ENCODE results near the gene ATP2A3. TPM values are rescaled to one million over a fixed set of nuclear protein-coding genes. Genes with fewer than 3 reads are reported as not detected.

ATP2A3 gene
- total RNA-seq, 1 donor from 2014 or later = 2.4 TPM

DNA sequence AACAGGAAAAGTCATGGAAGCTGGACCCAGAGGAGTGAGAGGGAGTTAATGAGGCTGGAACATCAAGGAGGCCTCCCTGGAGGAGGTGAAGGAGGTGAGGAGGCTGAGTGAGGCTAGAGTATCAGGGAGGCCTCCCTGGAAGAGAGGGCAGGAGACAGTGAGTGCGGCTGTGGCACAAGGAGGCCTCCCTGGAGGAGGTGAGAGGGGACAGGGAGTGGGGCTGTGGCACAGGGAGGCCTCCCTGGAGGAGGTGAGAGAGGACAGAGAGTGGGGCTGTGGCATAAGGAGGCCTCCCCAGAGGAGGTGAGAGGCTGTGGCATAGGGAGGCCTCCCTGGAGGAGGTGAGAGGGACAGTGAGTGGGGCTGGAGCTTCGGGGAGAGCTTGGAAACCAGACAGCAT, 76.8 kb downstream of the ATP2A3 start:
- no peak for DNase-seq (ENCODE audit: low read depth)
- no peak overlapping the region for H3K4me3 ChIP-seq (ENCODE audit: low read depth, low read length)
- TF ChIP-seq, protein P1, sequence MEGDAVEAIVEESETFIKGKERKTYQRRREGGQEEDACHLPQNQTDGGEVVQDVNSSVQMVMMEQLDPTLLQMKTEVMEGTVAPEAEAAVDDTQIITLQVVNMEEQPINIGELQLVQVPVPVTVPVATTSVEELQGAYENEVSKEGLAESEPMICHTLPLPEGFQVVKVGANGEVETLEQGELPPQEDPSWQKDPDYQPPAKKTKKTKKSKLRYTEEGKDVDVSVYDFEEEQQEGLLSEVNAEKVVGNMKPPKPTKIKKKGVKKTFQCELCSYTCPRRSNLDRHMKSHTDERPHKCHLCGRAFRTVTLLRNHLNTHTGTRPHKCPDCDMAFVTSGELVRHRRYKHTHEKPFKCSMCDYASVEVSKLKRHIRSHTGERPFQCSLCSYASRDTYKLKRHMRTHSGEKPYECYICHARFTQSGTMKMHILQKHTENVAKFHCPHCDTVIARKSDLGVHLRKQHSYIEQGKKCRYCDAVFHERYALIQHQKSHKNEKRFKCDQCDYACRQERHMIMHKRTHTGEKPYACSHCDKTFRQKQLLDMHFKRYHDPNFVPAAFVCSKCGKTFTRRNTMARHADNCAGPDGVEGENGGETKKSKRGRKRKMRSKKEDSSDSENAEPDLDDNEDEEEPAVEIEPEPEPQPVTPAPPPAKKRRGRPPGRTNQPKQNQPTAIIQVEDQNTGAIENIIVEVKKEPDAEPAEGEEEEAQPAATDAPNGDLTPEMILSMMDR (conservative IDR thresholded peaks at IDR 0.05; ENCODE audit: low read depth, low read length) = no peak

GRCh38 chr17:3886776-3887175, 77.5 kb downstream of the ATP2A3 start:
- TF ChIP-seq, protein P1 (conservative IDR thresholded peaks at IDR 0.05; ENCODE audit: low read depth, low read length) = no peak
- DNase-seq (ENCODE audit: low read depth) = no peak
- no peak overlapping the region for H3K4me3 ChIP-seq (ENCODE audit: low read depth, low read length)

DNA sequence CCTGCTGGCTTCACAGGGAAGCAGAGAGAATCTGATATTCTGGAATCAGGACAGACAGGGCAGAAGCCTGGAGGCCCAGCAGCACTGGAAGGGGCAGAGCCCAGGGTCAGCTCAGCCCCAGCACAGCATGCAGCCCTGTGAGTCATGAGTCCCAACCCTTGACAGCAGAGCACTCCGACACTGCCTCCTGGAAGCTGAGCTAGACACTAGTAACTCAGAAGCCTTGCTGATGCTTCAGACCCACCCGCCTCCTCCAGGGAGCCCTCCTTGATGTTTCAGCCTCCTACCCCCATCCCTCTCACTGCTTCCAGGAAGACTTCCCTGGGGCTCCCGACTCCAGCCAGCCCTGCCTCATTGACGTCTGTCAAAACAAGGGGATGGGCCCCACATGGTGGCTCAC, 78.3 kb downstream of the ATP2A3 start:
- TF ChIP-seq, protein P1 (conservative IDR thresholded peaks at IDR 0.05; ENCODE audit: low read depth, low read length) = no peak
- DNase-seq (ENCODE audit: low read depth) = no peak

GRCh38 chr17:3885271-3885670, 79.0 kb downstream of the ATP2A3 start:
- TF ChIP-seq, protein P1 (conservative IDR thresholded peaks at IDR 0.05; ENCODE audit: low read depth, low read length) = no peak
- no peak for DNase-seq (ENCODE audit: low read depth)
- no peak overlapping the region for H3K4me3 ChIP-seq (ENCODE audit: low read depth, low read length)

More for the DNA sequence above, 78.3 kb downstream of the ATP2A3 start:
- no peak overlapping the region for H3K4me3 ChIP-seq (ENCODE audit: low read depth, low read length)

DNA sequence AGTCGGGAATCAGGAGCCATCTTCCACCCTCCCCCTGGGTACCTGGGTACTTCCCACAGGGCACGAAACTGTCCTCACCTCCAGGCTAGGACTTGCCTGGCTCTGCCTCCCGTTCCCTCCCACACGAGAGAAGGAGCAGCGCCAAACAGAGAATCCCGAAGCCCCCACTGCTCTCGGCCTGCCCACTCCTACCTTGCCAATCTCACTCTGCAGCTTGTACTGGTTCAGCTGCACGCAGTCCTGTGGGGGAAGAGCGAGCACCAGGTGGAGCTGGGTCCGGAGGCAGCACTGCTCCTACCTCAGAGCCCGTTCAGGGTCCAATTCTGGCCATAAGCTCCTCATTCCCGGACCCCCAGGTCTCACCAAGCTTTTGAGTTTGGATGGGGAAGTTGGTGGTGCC, 80.0 kb downstream of the ATP2A3 start:
- no peak for DNase-seq (ENCODE audit: low read depth)
- TF ChIP-seq, protein P1 (conservative IDR thresholded peaks at IDR 0.05; ENCODE audit: low read depth, low read length) = no peak
- no peak overlapping the region for H3K4me3 ChIP-seq (ENCODE audit: low read depth, low read length)

- H3K4me3 ChIP-seq (ENCODE audit: low read depth, low read length) = no peak overlapping the region
- no peak for DNase-seq (ENCODE audit: low read depth)
- TF ChIP-seq, protein P1 (conservative IDR thresholded peaks at IDR 0.05; ENCODE audit: low read depth, low read length) = no peak
Observed at GRCh38 chr17:3882276-3882675, 82.0 kb downstream of the ATP2A3 start.

- TF ChIP-seq, protein P1 (conservative IDR thresholded peaks at IDR 0.05; ENCODE audit: low read depth, low read length) = no peak
- DNase-seq (ENCODE audit: low read depth) = no peak
- no peak overlapping the region for H3K4me3 ChIP-seq (ENCODE audit: low read depth, low read length)
Observed at GRCh38 chr17:3880983-3881382, 83.3 kb downstream of the ATP2A3 start.
